Body of pancreas (tissue), 4 donors: Measurements from ENCODE around the gene TP53BP1.

ENCODE experiments used
- POLR2A ChIP-seq, 3 donors: fragments of 450-650 bp; IDR thresholded peaks; one replicate each; pipeline ENCODE4 v1.6.1; 2016; ENCODE audit warnings: antibody characterized with exemption in 3 of 3, mild to moderate bottlenecking in 2 of 3
- TF ChIP-seq, protein P1 (sequence below), 7 experiments: fragments of 450-650 bp in 4 of 7; fragments of 200-600 bp in 3 of 7; sonication (generic) in 3 of 7; IDR thresholded peaks; one replicate each; pipeline ENCODE4 v1.5.1; 2016 to 2019; ENCODE audit warnings: antibody characterized with exemption in 7 of 7

DNA sequence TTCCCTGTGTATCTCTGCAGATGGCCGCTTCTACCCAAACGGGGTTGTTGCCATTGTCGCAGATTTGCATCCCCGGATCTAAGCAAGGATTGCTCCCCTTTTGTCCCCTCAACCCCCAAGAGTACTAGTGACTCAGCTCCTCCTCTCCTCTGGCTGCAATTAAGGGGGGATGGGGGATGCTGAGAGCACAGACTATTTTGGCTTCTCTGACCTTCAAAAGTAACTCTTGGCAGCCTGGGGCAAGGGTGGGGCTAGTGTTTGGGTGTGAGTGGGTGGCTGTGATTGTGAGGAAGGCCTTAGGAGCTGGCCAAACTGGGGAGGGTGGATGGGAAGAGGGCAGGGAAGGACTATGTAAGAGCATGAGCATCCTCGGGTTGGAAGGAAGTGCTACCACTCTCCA lies 23.2 kb upstream of the TP53BP1 start:
- TF ChIP-seq, protein P1, sequence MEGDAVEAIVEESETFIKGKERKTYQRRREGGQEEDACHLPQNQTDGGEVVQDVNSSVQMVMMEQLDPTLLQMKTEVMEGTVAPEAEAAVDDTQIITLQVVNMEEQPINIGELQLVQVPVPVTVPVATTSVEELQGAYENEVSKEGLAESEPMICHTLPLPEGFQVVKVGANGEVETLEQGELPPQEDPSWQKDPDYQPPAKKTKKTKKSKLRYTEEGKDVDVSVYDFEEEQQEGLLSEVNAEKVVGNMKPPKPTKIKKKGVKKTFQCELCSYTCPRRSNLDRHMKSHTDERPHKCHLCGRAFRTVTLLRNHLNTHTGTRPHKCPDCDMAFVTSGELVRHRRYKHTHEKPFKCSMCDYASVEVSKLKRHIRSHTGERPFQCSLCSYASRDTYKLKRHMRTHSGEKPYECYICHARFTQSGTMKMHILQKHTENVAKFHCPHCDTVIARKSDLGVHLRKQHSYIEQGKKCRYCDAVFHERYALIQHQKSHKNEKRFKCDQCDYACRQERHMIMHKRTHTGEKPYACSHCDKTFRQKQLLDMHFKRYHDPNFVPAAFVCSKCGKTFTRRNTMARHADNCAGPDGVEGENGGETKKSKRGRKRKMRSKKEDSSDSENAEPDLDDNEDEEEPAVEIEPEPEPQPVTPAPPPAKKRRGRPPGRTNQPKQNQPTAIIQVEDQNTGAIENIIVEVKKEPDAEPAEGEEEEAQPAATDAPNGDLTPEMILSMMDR (IDR thresholded peaks at IDR 0.05) = no peak
- TF ChIP-seq POLR2A (IDR thresholded peaks at IDR 0.05) = no peak
